Left hindlimb (tissue), 1 donor: ENCODE measurements around the gene S100A12.
"Not testable (repeated sequence)": the region's sequence is repeated elsewhere in the genome, so short reads cannot be mapped to it uniquely, and the experiment has no call there.

Source experiments
- DNase-seq: peaks from one replicate; pipeline ENCODE4 v3.0.0-alpha.2; 2018

S100A12 gene

DNA sequence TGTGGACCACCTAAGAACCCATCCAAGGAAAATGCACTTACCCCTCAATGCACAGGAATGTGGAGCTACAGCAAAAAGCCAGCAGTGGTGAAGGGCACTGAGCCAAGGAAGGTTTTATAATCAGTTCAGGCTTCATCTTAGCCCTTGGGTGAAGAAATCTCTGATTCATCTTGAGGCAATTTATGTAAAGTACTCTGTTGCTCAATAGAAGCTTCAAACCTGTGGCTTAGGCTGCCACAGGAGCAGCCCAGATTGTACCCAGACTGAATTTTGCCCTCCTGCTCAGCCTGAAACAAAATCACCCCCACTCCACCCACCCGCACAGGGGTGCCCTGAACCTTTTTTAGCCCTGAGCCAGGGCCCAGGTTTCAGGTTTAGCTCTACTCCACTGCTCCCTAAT lies at the start of gene S100A12:
S100A12 (minus strand) TSS at position 111 of the 400 bp plus-strand sequence. CDS start 1,029 bp downstream, outside the sequence.
- no peak for DNase-seq

DNA sequence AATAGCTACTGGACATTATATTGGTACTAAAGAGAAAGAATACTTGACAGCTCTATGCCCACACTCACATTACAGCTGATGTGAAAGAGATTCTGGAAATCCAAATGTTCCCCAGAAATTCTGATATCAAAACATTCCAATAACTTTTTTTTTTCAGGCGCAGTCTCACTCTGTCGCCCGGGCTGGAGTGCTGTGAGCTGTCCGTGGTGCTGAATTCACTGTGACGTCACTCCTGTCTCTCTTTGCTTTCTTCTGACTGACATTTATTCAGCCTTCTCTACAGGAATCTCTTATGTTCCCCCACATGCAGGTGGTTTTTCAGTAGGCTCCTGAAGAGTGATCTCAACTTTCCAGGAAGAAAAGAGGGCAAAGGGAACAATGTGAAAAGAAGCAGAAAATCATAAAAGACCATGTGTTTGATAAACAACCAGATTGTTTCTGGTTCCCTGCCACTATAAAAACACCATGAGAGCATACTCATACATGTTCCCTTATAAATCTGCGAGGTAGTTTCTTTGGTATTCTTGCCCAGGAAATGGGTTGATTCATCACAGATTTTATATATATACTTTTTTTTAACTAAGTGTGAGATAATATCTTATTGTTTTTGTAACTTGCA lies 47.1 kb upstream of the S100A12 start:
- peak; percentile 78 for DNase-seq

DNA sequence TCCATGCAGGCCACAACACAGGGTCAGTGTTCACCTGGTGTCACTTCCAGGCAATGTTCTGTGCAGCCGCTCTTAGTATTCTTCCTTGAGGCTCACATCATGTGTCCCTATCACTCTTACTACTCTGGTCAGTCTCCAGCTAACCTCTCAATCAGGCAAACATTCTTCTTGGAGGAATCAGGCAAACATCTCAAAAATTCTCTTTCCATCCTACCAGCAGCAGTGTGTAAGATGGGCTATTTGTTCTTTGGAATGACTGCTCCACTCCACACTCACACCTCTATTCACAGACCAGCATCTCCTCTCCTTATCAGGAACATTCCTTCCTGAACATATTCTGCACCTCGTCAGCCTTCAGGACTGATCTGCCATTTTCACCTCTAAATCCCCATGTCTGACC lies 44.9 kb upstream of the S100A12 start:
- DNase-seq: no peak

DNA sequence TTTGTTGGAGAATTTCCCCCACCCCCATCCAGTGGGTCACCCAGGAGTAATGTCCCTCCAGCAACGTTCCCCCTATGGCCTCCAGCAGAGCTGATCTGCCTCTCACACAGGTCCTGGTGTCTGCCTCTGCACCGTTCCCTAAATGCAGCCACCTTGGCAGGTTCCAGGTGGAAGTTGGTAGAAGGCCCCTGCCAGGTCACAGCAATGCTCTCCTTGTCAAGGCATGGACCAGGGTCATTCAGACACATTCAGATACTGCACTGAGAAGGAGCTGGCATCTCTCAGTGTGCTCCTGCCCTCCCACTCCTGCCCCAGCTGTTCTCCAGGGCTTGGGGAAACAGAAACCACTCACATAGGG lies 44.0 kb upstream of the S100A12 start:
- DNase-seq: not testable (repeated sequence)

DNA sequence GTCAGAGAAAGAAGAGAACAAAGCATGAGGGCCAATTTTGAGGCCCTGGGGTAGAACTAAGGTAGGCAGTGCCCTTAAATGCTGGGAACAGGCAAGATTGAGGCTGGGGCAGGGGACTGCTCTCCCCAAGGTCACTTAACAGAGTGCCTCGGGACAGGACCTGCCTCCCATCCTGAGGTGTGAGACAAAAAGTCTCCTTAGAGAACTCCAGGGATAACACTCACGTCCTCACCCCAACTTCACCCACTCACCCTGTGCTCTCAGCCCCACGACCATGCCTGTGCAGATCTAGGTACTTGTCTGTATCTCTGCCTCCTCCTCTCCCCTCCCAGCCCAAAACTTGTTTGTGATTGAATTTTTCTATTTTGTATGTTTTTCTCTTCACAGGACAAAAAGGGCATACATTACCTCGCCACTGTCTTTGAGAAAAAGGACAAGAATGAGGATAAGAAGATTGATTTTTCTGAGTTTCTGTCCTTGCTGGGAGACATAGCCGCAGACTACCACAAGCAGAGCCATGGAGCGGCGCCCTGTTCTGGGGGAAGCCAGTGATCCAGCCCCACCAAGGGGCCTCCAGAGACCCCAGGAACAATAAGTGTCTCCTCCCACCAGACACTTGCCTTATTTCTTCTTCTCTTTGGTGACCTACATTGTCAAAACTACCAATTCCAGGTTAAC lies 43.5 kb upstream of the S100A12 start:
- not testable (repeated sequence) for DNase-seq

DNA sequence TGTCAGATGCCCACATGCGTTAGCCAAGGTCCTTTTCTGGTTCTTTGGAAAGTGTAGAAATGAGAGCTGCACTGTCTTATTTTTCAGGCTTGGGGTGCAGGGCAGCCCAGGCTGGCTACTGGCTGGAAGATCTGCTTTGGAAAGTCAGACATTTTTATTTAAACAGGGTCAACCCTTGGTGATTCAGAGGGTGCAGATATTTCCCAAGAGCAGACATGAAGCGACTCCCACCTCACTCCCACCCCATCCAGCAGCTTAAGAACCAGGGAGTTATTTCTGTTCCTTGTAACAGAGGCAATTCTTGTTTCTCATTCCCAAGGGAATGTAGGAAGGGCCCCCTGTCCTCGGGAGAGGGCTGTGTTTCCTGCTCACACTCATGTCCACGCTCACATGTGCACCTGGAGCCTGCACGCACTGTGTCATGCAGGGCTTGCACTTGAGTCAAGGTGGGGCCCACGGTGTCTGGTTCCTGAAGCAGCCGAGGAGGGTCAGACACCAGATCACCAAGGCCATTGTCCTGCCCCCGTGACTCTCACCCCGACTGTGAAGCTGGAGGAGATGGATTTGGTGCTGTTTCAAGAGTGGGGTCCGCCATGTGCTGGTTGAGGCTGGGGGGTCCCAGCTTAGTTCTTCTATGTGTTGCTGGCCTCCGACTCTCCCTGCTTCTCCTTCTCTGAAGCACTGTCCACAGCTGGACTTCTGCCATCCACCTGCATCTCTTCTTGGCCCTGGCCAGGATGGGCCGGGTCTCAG lies 41.9 kb upstream of the S100A12 start:
- DNase-seq: no peak

DNA sequence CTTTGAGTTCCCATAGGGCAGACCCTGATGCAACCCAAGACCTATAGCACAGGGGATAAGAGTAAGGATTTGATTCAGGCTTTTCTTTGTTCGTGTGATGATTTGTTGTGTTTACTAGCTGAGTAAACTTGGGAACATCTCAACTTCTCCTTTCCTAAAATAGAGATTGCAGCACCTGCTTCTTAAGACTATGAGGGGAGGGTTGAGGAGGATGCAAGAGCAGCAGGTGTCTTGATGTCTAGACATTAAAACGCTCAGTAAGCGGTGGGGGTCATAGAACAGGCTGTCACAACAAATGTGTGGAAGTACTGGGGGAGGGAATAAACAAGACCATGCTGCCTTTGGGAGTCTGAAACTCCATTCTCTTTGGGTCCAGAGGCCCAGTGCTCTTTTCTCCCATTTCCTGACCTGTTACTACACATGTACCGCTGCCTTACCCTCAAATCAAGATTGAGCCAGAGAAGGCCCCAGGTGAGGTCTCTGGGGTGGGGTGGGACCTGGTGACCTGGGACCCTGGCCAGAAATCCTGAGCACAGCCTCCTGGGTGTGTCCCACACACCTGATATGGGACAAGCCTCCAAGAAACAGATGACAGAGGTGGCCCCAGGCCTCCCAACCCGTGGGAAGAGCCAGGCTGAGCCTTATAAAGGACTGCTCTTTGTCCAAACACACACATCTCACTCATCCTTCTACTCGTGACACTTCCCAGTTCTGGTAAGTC lies 40.6 kb upstream of the S100A12 start, which contains the start of gene S100A7A:
S100A7A (plus strand) TSS at position 671 of the 721 bp plus-strand sequence. CDS start 1,563 bp downstream, outside the sequence.
- no peak for DNase-seq

DNA sequence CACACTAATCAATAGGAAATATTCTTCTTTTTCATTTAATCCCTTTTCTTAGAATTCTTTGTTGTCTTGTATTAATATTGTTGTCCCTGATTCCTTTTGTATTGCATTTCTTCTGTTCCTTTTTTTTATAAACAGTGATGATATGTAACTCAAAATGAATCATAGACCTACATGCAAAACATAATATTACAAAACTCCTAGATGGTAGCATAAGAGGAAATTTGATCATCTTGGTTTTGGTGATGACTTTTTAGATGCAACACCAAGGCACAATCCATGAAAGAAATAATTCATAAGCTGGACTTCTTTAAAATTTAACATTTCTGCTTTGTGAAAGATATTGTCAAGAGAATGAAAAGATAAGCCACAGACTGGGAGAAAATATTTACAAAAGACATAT lies 38.5 kb upstream of the S100A12 start:
- not testable (repeated sequence) for DNase-seq

DNA sequence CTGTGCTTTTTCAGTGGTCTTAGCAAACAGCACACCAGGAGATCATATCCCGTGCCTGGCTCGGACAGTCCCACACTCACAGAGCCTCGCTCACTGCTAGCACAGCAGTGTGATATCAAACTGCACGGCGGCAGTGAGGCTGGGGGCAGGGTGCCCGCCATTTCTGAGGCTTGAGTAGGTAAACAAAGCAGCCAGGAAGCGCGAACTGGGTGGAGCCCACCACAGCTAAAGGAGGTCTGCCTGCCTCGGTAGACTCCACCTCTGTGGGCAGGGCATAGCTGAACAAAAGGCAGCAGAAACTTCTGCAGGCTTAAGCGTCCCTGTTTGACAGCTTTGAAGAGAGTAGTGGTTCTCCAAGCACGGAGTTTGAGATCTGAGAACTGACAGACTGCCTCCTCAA lies 31.9 kb upstream of the S100A12 start:
- not testable (repeated sequence) for DNase-seq

DNA sequence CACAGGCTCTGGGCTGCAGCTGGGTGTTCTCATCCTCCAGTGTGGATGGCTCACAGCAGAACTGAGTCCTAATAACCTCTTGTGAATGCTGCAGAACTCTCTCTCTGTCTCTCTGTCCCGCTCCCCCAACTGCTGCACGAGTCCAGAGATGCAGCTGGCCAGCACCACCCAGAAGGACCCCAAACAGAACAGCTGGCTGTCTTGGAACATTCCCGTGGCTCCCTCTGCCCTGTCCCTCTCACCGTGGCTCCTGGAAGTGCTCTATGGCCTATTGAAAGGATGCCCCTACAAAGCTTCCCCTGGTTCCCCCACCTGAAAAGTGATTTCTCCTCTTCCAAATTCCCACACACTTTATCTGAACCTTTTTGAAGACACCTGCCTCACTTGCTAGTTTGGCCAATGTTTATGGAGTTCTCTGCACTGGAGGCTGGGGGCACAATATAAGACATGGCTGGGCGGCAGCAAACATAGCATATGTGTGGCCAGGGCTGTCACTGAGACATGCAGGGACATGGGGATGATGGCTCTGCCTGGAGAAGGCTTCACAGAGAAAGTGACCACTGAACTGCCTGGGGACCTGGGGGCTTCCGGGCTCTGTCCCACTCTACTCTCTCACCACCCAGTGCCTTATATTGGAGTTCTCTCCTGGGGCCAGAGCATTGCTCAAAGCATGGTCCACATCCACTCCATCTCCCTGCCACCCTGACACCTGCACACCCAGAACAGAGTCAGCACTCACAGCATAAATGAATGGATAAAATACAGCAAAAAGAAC lies 30.6 kb upstream of the S100A12 start:
- DNase-seq: not testable (repeated sequence)

DNA sequence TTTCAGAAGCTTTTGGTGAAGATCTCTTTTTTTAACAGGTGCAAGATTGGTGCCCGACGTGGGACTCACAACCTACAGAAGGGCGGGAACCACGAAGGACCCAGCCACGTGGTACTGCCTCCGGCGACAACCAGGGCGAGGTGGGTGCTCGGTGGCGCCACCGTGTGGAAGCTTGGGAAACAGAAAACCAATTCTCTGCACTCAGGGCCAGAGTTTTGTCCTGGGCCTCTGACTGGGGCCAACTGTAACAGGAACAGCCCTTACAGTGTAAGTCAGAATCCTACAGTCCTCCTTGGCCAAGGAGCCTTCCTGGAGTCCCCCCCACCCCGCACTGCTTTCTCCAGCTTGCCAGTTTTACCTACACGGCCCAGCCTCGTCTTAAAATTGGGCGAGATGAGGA lies 29.3 kb upstream of the S100A12 start:
- no peak for DNase-seq

DNA sequence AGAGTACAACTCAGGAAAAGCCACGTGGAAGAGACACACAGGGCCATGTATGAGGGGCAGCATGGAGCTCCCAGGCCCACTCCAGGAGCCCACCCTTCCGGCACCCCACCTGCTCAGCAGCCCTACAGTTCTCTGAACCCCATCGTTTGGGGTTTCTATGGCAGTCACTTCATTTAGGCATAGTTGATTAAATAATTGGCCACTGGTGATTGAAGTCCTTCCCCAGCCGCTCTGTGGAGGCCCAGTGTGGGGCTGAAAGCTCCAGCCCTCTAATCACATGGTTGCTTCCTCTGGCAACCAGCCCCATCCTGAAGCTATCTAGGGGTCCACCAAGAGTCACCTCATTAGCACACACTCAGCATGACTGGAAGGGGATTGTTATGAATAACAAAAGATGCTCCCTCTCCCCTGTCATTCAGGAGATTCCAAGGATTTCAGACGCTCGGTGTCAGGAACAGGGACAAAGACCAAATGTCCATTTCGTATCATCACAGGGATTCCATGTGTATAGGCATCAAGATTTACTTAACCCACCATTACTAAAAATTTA lies 28.7 kb upstream of the S100A12 start:
- DNase-seq: no peak

DNA sequence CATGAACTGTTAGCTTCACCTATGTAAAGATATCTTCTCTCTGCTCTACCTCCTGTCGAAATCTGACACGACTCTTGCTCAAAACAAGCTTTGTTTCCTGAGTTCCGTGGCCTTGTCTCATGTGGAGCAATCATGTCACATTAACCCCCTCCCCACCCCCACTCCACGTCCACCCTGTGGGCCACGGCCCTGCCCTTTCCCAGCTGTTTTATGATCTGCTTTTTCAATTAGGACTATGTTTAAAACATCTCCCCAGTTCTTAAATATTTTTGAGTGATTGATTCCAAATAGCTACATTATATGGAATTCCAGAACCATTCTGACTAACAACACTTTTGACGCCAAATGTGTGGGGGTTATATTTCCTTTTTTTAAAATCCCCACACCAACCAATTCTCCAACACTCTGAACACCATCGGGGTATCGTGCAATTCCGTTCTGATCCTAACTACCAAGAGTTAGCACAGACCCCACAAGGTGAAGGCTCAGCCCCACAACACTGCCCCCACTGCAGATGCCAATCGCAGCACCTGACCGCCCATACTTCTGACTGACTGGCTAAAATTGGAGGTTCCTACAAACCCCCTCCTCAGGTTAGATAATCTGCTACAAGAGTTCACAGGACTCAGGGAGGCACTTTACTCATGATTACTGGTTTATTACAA lies 28.1 kb upstream of the S100A12 start:
- DNase-seq: no peak

DNA sequence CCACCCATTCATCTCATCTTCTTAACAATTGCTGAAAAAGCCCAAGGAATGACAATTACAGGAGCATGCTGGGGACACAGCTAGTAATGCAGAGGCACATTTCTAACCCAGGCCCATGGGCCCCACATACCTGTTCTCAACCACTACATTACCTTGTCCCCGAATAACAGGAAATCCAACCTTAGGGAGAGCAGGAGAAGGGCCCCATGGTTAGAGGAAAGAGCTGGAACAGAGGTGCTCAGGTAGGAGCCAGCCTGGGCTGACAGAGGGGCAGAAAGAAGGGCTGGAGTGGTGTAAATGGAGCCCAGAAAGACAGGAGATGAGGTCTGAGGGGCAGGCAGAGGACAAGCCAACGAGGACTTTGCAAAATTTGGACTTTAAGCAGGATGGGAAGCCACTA lies 26.8 kb upstream of the S100A12 start:
- DNase-seq: no peak

DNA sequence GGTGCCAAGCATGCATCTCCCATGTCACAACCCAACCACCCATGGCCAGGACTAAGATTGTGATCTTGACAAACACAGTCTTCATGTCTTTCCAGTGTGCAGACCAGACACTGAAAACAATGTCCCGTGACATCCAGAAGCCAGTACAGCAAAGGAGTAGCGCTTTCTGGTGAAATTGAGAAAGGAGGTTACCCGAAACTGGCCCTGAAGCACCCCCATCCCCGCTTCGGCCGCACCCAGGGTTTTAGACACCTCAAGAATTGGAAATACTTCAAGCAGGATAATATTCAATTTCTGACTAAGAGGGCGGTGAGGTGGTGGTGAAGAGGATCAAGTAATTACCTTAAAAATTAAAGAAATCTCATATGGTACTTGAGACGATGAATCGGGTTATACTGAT lies 26.0 kb upstream of the S100A12 start:
- DNase-seq: no peak

DNA sequence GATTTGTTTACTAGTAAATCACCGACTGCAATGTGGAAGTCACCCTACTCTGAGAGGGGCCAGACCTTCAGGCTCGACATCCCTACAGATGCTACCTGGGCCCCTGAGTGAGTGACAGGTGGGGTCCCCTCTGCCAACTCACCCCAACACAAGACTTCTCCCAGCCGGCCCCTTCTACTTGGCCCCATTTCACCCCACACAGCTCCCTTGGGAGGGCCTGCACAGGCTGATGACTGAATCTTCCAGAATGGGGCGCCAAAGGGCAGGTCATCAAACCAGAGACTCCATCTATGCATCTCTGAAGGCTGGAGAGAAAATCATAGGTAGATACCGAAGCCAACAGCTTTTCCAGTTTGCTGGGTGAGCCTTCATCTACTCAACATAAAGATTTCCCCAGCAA lies 24.8 kb upstream of the S100A12 start:
- DNase-seq: no peak

DNA sequence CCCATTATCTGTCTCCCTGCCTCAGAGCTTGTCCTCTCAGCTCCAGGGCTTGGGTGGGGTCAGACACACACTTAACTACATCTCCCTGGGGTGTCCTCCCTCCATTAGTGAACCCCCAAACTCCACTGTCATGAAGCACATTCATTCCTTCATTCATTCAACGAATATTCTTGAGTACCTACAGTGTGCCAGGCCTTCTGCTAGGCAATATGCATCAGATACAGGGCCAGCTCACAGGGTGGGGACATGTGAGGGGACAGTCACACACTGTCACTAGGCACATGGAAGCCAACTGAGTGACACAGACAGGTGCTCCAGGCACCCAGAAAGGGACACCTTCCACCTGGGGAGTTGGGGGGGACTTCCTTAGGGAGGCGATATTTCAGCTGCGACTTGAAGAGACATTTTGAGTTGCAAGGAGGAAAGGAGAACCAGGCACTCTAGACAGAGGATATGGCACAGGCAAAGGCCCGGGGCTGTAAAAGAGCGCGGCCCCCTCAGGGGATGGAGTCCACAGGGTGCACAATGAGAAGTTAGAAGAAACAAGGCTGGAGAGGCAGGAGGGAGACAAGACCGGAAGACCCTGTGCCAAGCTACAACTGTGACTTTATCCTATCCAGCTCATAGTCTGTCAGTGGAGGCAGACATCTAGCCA lies 24.1 kb upstream of the S100A12 start:
- no peak for DNase-seq

DNA sequence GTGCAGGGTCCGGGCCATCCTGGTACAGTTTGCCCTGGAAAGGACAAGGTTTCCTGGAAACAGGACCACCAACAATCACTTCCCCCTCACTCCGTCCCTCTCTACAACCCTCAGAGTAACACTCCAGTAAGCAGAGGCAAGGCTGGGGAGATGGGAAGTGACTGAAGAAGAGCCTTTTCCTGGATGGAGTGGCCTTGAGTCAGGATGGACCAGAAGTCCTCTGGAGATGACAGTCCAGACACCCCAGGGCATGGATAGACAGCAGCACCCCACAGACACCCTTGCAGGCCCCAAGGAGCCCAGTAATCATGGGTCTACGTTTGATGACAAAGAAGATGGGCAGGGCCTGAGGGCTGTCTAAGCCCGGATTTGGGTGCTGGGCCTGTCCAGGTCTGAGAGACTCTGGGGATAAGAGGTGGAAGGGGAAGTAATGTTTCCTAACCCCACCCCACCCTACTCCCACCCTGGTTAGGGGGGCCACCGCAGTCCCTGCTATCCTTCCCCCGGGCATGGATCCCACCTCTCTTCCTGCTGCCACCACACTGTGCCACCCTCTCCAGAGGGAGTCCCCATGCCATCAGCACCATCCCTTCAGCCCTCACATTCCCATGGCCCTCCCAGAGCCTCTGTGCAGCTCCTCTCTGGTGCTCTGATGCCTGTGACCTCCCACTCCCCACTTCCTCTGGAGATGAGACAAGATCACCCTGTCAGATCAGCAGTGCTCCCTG lies 22.7 kb upstream of the S100A12 start:
- DNase-seq: no peak

DNA sequence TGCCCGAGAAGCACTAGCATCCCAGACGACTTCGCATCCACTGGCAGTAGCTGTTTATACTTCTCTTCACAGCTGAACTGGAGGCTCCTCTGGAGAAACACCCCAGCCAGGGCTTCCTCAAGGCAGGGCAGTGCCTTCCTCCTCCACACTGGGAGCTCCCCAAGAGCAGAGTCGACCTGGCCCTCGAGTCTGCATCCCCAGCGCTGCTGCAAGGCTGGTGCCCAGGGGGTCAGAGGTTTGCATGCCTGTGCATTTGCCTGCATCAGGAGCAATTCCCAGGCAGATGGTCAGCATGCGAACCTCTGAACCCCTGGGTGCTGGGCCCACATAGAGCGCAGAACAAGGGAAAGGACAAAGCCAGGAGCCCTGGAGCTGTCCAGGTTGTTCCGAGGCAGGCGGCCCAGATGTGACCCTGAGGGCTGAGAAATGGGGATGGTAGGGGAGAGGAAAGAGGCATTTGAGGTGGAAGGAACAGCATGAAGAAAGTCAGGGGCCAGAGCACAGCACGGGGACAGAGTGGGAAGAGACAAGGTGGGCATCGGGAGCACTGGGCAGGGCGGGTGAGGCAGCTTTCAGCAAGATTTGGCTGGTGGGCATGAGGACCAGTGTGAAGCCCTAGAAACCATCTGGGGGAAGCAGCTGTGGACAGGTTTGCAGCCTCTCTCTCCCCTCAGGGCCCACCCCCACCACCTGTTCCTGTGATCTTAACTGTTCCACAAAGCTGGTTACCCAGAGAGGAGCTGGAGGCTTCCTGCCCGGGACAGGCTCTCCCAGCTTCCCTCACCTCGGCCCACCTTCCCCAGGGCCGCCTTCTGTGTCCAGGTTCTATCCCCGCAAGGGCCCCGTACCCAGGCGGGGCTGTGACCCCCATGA lies 21.9 kb upstream of the S100A12 start:
- no peak for DNase-seq
